HG03520 (cell line): ENCODE data around the gene DDA1.
"Not testable (repeated sequence)": the region's sequence is repeated elsewhere in the genome, so short reads cannot be mapped to it uniquely, and the experiment has no call there.

Experiments
- ATAC-seq: cut with Tn5 transposase; IDR thresholded peaks from one replicate; pipeline ENCODE4 v1.9.1; 2021; ENCODE audit warnings: mild to moderate bottlenecking, moderate library complexity; ENCODE audit not compliant: unreplicated experiment

DDA1 gene

DNA sequence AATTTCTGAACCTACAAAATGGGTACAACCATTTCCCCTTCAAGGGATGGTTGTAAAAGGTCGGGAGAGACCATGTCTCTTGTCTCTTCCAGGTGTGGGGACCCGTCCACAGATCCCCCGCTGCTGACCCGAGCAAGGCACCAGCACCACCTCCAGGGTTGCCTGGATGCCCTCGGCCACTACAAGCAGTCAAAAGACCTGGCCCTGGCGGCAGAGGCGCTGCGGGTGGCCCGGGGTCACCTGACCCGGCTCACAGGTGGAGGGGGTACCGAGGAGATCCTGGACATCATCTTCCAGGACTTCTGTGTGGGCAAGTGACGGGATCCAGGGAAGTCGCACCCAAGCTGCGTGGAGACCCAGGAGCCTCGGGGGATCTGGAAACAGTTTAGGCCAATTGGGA is 32.0 kb downstream of the DDA1 start:
- no peak for ATAC-seq

- ATAC-seq: no peak
Observed at GRCh38 chr19:17341845-17342244, 32.5 kb downstream of the DDA1 start.

DNA sequence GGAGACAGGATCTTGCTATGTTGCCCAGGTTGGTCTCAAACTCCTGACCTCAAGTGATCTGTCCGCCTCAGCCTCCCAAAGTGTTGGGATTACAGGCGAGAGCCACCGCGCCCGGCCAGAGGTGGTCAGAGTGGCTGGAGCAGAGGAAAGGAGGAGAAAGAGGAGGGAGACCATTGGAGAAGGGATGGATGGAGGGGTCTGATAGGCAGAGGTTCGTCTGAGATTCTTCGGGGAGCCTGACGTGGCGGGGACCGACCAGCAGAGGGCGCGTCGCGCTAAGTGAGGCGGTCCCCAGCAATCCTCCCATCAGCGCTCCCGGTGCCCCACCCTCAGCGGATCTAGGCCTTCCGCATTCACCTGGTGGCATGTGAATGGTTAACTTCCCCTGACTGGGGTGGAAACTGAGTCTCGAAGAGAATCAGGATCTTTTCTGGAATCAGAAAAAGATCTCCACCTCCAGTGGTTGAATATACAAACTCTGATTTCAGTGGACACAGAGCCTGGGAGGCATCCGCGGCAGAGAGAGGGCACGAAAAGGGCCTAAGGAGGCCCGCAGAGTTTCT is 36.8 kb downstream of the DDA1 start:
- no peak for ATAC-seq

DNA sequence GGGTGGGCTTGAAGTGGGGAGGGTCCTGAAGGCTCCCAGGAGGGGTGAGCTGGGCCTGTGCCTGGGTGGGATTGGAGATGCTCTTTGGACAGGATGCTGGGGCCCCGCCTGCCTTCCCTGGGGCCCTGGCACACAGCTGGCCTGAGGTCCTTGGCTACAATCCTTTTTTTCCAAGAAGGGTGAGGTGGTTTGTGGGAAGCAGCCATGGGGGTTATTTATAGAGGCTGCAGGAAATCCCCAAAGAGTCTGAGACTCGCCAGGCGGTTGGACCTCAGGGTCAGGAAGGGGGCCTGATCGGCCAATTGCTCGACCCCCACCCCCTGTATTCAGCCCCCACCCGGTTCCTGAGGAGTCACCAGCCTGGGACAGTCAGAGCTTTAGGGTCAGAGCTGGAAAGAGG is 38.0 kb downstream of the DDA1 start:
- ATAC-seq: no peak

- ATAC-seq: no peak
Observed at GRCh38 chr19:17347877-17348276, 38.5 kb downstream of the DDA1 start.

DNA sequence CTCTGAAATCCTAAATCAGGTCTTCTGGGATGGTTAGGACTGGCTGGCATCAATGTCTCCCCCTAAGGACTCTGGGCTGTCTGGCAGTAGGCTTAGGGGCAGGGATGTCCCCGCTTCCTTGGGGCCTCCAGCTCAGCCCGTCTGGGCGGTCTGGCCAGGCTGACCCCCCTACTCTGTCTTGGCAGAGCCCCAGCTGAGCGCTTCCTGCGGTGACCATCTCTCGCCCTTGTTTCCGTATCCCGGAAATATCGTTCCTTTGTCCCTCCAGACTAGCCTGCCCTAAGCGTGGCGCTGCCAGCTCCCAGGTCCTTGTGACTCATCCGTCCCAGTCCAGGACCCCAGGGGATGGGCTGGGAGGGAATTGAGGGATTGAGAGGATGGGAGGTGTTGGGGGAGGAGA is 39.3 kb downstream of the DDA1 start:
- ATAC-seq: no peak

DNA sequence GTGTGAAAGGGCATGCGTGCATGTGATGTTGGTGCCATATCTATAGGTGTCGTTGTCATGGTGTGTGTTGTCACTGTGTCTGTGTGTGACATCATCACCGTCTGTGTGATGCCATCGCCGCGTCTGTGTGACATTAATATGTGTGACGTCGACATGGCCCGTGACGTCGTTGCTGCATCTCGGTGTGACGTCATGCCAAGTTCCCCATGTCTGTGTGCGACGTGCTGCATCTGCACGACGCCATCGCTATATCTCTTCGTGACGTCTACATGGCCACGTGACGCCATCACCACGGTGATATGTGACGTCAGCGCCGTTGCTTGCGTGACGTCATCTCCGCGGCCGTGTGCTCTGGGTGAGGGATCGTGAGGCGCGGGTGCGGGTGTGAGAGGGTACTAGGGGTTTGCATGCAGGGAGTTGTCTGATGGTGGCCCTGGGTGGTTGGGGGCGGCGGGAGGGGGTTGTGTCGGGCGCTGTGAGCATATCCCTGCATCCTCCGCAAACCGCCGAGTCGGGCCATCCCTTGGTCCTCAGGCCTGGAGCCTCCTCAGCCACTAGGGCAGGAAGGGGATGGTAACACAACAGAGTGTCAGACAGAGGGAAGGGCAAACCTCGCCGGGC is 42.6 kb downstream of the DDA1 start:
- no peak for ATAC-seq

DNA sequence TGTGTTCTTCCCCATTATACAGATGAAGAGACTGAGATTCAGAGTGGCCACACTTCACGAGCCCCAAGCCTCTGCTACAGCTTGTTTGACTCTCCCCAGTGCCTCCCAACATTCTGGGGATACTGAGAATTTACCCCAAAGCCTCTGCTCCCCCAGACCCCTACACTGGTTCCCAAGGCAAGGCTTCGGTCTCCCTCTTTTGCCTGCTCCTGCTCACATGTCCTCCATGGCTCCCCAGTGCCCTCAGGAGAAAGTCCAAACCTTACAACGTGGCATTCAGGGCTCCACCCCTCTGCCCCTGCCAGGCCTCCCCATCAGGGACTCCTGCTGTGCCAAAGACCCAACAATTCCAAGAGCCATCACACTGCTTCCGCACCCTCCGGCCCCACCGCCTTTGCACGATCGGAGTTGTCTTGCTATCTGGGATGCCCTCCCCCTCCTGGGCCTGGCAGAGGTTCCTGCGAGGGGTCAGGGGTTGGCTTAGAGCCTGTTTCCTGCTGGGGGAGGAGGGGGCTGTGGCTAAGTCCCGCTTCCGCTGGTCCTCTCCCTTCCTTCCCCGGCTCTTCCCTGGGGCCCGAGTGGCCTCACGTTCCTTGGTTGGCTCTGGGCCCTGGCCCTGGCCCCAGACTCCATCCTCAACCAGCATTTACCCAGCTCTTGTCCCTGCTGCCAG is 43.4 kb downstream of the DDA1 start:
- no peak for ATAC-seq

DNA sequence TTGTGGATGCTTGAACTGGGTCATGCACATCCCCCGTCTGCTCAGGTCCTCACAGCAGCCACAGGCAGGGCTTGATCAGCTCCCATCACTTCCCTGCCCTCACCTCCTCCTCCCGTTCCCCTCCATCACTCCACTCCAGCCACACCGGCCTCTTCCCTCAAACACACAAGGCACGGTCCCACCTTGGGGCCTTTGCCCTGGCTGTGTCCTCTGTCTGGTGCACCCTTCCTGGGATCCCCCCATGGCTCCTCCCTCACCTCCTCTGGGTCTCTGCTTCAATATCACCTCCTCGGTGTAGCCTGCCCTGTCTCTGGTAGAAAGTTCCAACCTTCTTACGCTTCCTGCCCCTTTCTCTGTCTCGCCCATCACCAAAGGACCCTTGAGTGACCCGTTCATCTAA is 44.0 kb downstream of the DDA1 start:
- ATAC-seq: no peak

- ATAC-seq: no peak
Observed at GRCh38 chr19:17357078-17357666, 47.8 kb downstream of the DDA1 start.

GRCh38 chr19:17357724-17358123 is 48.4 kb downstream of the DDA1 start:
- no peak for ATAC-seq

- no peak for ATAC-seq
Observed at GRCh38 chr19:17358395-17358794, 49.0 kb downstream of the DDA1 start.

- ATAC-seq: no peak
Observed at GRCh38 chr19:17359905-17360800, 50.8 kb downstream of the DDA1 start.

- ATAC-seq: not testable (repeated sequence)
Observed at GRCh38 chr19:17363852-17364605, 54.7 kb downstream of the DDA1 start.

- ATAC-seq: no peak
Observed at GRCh38 chr19:17365361-17365760, 56.0 kb downstream of the DDA1 start.

GRCh38 chr19:17370026-17370587 is 60.7 kb downstream of the DDA1 start:
- ATAC-seq: peak; percentile 69
